GM08714 (cell line): ENCODE data around the gene AGER.
"Not testable (repeated sequence)": the region's sequence is repeated elsewhere in the genome, so short reads cannot be mapped to it uniquely, and the experiment has no call there.

Experiments
- H3K4me3 ChIP-seq: fragments of 200-500 bp; sonication (Bioruptor generic); 2 replicates; pipeline ENCODE4 v1.5.1; 2014; ENCODE audit warnings: mild to moderate bottlenecking, low read length, inconsistent platforms
- ZNF274 ChIP-seq: IDR thresholded peaks from 2 replicates; pipeline ENCODE4 v1.6.1; 2012; ENCODE audit warnings: mild to moderate bottlenecking, low read depth, low read length

AGER gene

GRCh38 chr6:32146287-32146686, 37.8 kb downstream of the AGER start:
- H3K4me3 ChIP-seq = no peak overlapping the region
- TF ChIP-seq ZNF274 = no peak

GRCh38 chr6:32144238-32144637, 39.8 kb downstream of the AGER start:
- not testable (repeated sequence) for H3K4me3 ChIP-seq

GRCh38 chr6:32140420-32141046, 43.5 kb downstream of the AGER start:
- no peak for TF ChIP-seq ZNF274
- no peak overlapping the region for H3K4me3 ChIP-seq

- TF ChIP-seq ZNF274 = no peak
Observed at GRCh38 chr6:32139590-32139989, 44.5 kb downstream of the AGER start.

GRCh38 chr6:32137454-32137853, 46.6 kb downstream of the AGER start:
- TF ChIP-seq ZNF274 = no peak
- H3K4me3 ChIP-seq = no peak overlapping the region

More at GRCh38 chr6:32139590-32139989, 44.5 kb downstream of the AGER start:
- H3K4me3 ChIP-seq = no peak overlapping the region

GRCh38 chr6:32133786-32134185, 50.3 kb downstream of the AGER start:
- no peak for TF ChIP-seq ZNF274
- H3K4me3 ChIP-seq = no peak overlapping the region

GRCh38 chr6:32132110-32132509, 51.9 kb downstream of the AGER start:
- TF ChIP-seq ZNF274 = no peak
- no peak overlapping the region for H3K4me3 ChIP-seq

- TF ChIP-seq ZNF274 = no peak
- H3K4me3 ChIP-seq = no peak overlapping the region
Observed at GRCh38 chr6:32131439-32131948, 52.6 kb downstream of the AGER start.
